Measurements from ENCODE around the gene HPS4. TPM values are rescaled to one million over a fixed set of nuclear protein-coding genes. Genes with fewer than 3 reads are reported as not detected.

The HPS4 gene
- total and polyA plus RNA-seq, 10 of the 15 experiments (the other 5 are each of a cell fraction or from before 2014, with no cell fraction given): 11.7 to 36.7 (median 30.8) TPM

DNA sequence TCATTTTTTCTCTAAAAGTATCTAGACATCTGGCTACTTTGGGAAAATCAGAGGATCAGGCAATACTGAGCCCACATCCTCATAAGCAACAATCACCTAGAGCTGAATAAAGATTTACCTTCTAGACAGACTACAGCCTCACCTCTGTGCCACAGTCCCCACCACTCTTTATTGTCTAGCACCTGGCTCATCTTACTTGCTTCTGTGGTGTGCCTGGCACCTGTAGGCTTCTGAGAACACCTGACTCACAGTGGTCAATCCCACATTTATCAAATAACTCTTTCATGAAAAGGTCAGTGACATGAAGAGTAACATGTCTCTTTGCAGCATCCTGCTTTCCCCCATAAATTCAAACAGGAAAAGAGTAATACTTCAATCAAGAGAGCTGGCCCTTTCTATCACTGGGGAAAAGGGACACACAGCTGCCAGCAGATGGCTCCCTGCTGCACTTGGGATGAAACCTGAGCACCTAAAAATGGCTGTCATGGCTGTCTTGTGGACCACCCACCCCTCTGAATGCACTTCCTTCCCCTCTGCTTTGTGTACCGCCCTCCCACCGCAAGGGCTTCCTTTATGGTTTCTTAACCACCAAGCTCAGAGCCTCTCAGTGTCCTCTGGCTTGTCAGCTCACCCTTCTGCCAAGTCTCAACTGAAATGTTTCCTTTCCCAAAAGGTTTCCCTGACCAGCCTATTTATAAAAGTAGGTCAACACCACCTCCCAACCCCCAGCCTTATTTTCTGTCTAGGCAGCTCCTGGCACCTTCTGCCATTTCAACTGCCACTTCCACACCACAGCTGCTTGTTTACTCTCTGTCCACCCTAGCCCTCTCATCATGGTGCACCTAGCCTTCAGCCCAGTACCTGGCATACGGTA, 19.3 kb upstream of the HPS4 start:
- no peak overlapping the region for H3K4me2 ChIP-seq (ENCODE audit: control insufficient read depth, insufficient read depth)
- SMC1A ChIA-PET (ENCODE audit: uncharacterized antibody, unreplicated experiment): interaction anchor here (0.8 to 3.8 kb wide), 17 partner anchors 8 to 171 kb away, joined by 3 to 15 read pairs (median 4); partner anchors contain the start of genes HPS4, MIAT, SRRD and TFIP11
- no peak for TF ChIP-seq SUPT20H (IDR thresholded peaks at IDR 0.05; ENCODE audit: borderline replicate concordance, control insufficient read depth, low read depth, low read length)
- no peak for TF ChIP-seq TCF7 (IDR thresholded peaks at IDR 0.05; ENCODE audit: borderline replicate concordance)
- TF ChIP-seq KAT2A (conservative IDR thresholded peaks at IDR 0.05; ENCODE audit: control insufficient read depth, low read depth, low read length): no peak
- TF ChIP-seq ESRRA (IDR thresholded peaks at IDR 0.05; ENCODE audit: low read length): no peak
- no peak for TF ChIP-seq FOS (IDR thresholded peaks at IDR 0.05; ENCODE audit: borderline replicate concordance, extremely low read depth, insufficient read length)
- TF ChIP-seq RAD21 (IDR thresholded peaks at IDR 0.05; ENCODE audit: insufficient read depth, low read depth, low read length): peak; percentile 66
- no peak for TF ChIP-seq DPF2 (IDR thresholded peaks at IDR 0.05)
- TF ChIP-seq ZBED1 (IDR thresholded peaks at IDR 0.05; ENCODE audit: borderline replicate concordance): no peak
- no peak for TF ChIP-seq POLR2A (IDR thresholded peaks at IDR 0.05; ENCODE audit: low read depth, low read length)
- TF ChIP-seq ZZZ3 (IDR thresholded peaks at IDR 0.05; ENCODE audit: control insufficient read depth, insufficient read length, low read depth): no peak
- no peak for TF ChIP-seq SUZ12 (IDR thresholded peaks at IDR 0.05; ENCODE audit: unreplicated experiment)
- no peak for TF ChIP-seq PAX5 (IDR thresholded peaks at IDR 0.05; ENCODE audit: borderline replicate concordance, low read depth, low read length)
- no peak for TF ChIP-seq CBFB (IDR thresholded peaks at IDR 0.05; ENCODE audit: low read depth)
- TF ChIP-seq, protein P1, sequence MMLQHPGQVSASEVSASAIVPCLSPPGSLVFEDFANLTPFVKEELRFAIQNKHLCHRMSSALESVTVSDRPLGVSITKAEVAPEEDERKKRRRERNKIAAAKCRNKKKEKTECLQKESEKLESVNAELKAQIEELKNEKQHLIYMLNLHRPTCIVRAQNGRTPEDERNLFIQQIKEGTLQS (IDR thresholded peaks at IDR 0.05; ENCODE audit: borderline replicate concordance, extremely low read depth, low read depth, low read length): no peak
- no peak for TF ChIP-seq YBX1 (IDR thresholded peaks at IDR 0.05)
- no peak for TF ChIP-seq POLR2AphosphoS2 (IDR thresholded peaks at IDR 0.05; ENCODE audit: low read depth, low read length)
- no peak for TF ChIP-seq JUNB (IDR thresholded peaks at IDR 0.05)
- TF ChIP-seq CBX5 (IDR thresholded peaks at IDR 0.05; ENCODE audit: low read depth): no peak
- TF ChIP-seq HCFC1 (IDR thresholded peaks at IDR 0.05; ENCODE audit: low read length): no peak
- no peak for TF ChIP-seq CREM (IDR thresholded peaks at IDR 0.05; ENCODE audit: low read depth)
- no peak for TF ChIP-seq FOXK2 (IDR thresholded peaks at IDR 0.05)
- TF ChIP-seq LARP7 (IDR thresholded peaks at IDR 0.05): no peak
- no peak for TF ChIP-seq MEF2B (IDR thresholded peaks at IDR 0.05; ENCODE audit: partially characterized antibody, poor library complexity, severe bottlenecking)
- TF ChIP-seq STAT3 (IDR thresholded peaks at IDR 0.05; ENCODE audit: low read depth, low read length): no peak
- no peak for TF ChIP-seq MEF2A (IDR thresholded peaks at IDR 0.05; ENCODE audit: insufficient read depth, low read depth, low read length)
- no peak for TF ChIP-seq SMAD1 (IDR thresholded peaks at IDR 0.05; ENCODE audit: low read depth, partially characterized antibody)
- TF ChIP-seq NR2F1 (conservative IDR thresholded peaks at IDR 0.05): no peak
- no peak for TF ChIP-seq TCF12 (IDR thresholded peaks at IDR 0.05; ENCODE audit: low read depth, low read length)

More for the DNA sequence above, 19.3 kb upstream of the HPS4 start:
- peak; percentile 90 for ATAC-seq
- ChIA-PET CTCF (interaction anchor here (0.7 to 4.9 kb wide), 22 partner anchors 8 to 175 kb away, joined by 3 to 44 read pairs (median 6); partner anchors contain the start of genes HPS4, SRRD and TFIP11), POLR2A (interaction anchor here (1.1 kb wide), 1 partner anchor 24 kb away, joined by 3 read pairs; no protein-coding TSS in a partner anchor), RAD21 (ENCODE audit: unreplicated experiment) (interaction anchor here (0.8 to 2.6 kb wide), 6 partner anchors 19 to 162 kb away, joined by 3 to 9 read pairs (median 4); partner anchors contain the start of genes HPS4 and SRRD)
- intact Hi-C loops (cut with micrococcal nuclease; ENCODE audit: unreplicated experiment) (loop anchor here (5.0 kb wide), 2 partner anchors 89 to 164 kb away; partner anchors contain the start of gene TPST2), in situ Hi-C loops (cut with MboI) (no loop called here)
- no TSS peak for BruUV-seq (replicated peaks)
- FAIRE-seq: peak; percentile 88
- DNase-seq (ENCODE audit: low read depth, low spot score): no peak
- H4K20me1 ChIP-seq (ENCODE audit: control insufficient read depth, insufficient read depth): no peaks in the 10 kb centered on the region
- H3K79me2 ChIP-seq (ENCODE audit: control insufficient read depth, insufficient read depth, low read length): no peaks in the 10 kb centered on the region
- H3K4me1 ChIP-seq (ENCODE audit: control insufficient read depth, insufficient read depth, low read length): peaks cover 6% of the 10 kb centered on the region
- WGBS (ENCODE audit: insufficient coverage, insufficient replicate concordance, low lambda C conversion rate, missing lambda C conversion rate): 33% methylated on average over 3 of the region's 3 CpGs
- H3K27ac ChIP-seq (ENCODE audit: control insufficient read depth, insufficient read depth): no peak overlapping the region
- no peak overlapping the region for H3K9ac ChIP-seq (ENCODE audit: control insufficient read depth, insufficient read depth, low read length)
- H3K27me3 ChIP-seq (replicated peaks in 1 of 2; ENCODE audit: control insufficient read depth in 2 of 2, insufficient read depth in 2 of 2, low read length in 1 of 2): no peaks in the 10 kb centered on the region
- H3K9me3 ChIP-seq (replicated peaks; ENCODE audit: control insufficient read depth, insufficient read depth, low read length): no peaks in the 10 kb centered on the region
- H3K4me3 ChIP-seq: no peak overlapping the region
- H2AFZ ChIP-seq (ENCODE audit: control insufficient read depth, low read depth, low read length): no peak overlapping the region
- H3K36me3 ChIP-seq (ENCODE audit: control insufficient read depth in 2 of 2, insufficient read depth in 2 of 2, low read length in 1 of 2): peaks cover 26 to 36% of the 10 kb centered on the region in 2 experiments

Measured in GM12878 (cell line).